HEK293 (cell line): ENCODE results near the gene FAM120A.
"Not testable (repeated sequence)": the region's sequence is repeated elsewhere in the genome, so short reads cannot be mapped to it uniquely, and the experiment has no call there.

ENCODE experiments used
- CTCF ChIA-PET: fragments of 350-600 bp; formaldehyde crosslinking; extraction: SDS; loops from one replicate; lab custom pipeline; 2021; ENCODE audit warnings: antibody characterized with exemption; lab: Yijun Ruan, JAX
- POLR2A ChIA-PET: fragments of 300-600 bp; formaldehyde crosslinking; extraction: SDS; loops from one replicate; lab custom pipeline; 2020; ENCODE audit warnings: antibody characterized with exemption, inconsistent platforms; lab: Yijun Ruan, JAX
- H3K27ac ChIP-seq: fragments of 200-500 bp; sonication (Bioruptor generic); 2 replicates; pipeline ENCODE4 v1.5.1; 2014; ENCODE audit warnings: low read depth, low read length, control low read depth, inconsistent platforms; ENCODE audit errors: extremely low read depth
- H3K36me3 ChIP-seq, 2 experiments: fragments of 200-500 bp in 1 of 2; sonication (Bioruptor generic) in 1 of 2; 1 replicate in 1 of 2; 2 replicates in 1 of 2; pipeline ENCODE4 v1.5.1; 2014 to 2017; ENCODE audit warnings: inconsistent platforms in 2 of 2, low read length in 2 of 2; ENCODE audit not compliant: control insufficient read depth in 2 of 2, insufficient read depth in 1 of 2
- H3K4me1 ChIP-seq: fragments of 200-500 bp; sonication (Bioruptor generic); 2 replicates; pipeline ENCODE4 v1.5.1; 2014; ENCODE audit warnings: mild to moderate bottlenecking, low read length, inconsistent platforms; ENCODE audit not compliant: control insufficient read depth, insufficient read depth
- H3K4me3 ChIP-seq: 2 replicates; pipeline ENCODE4 v1.5.1; 2011; ENCODE audit warnings: low read depth, mild to moderate bottlenecking, control low read depth, low read length, moderate library complexity
- H3K9me3 ChIP-seq: fragments of 200-500 bp; sonication (Bioruptor generic); 2 replicates; pipeline ENCODE4 v1.5.1; 2014; ENCODE audit warnings: low read depth, low read length, inconsistent platforms; ENCODE audit not compliant: control insufficient read depth, insufficient read depth
- FEZF1 ChIP-seq: fragments of 450-650 bp; formaldehyde crosslinking; IDR thresholded peaks from 2 replicates; pipeline ENCODE4 v1.5.1; 2016; ENCODE audit warnings: missing biosample characterization, missing genetic modification characterization
- GLI2 ChIP-seq: fragments of 450-650 bp; formaldehyde crosslinking; IDR thresholded peaks from 2 replicates; pipeline ENCODE4; 2017; ENCODE audit warnings: missing biosample characterization, missing genetic modification characterization, low read depth, borderline replicate concordance
- IKZF3 ChIP-seq: fragments of 450-650 bp; IDR thresholded peaks from 2 replicates; pipeline ENCODE4 v1.5.0; 2018; ENCODE audit warnings: missing biosample characterization, mild to moderate bottlenecking, missing genetic modification characterization, moderate library complexity
- ZBTB1 ChIP-seq: fragments of 450-650 bp; formaldehyde crosslinking; IDR thresholded peaks from 2 replicates; pipeline ENCODE4 v1.5.1; 2016; ENCODE audit warnings: missing biosample characterization, missing genetic modification characterization
- ZBTB6 ChIP-seq: fragments of 450-650 bp; formaldehyde crosslinking; IDR thresholded peaks from 2 replicates; pipeline ENCODE4 v1.5.1; 2017; ENCODE audit warnings: missing biosample characterization, missing genetic modification characterization
- ZFP41 ChIP-seq: fragments of 450-650 bp; formaldehyde crosslinking; IDR thresholded peaks from 2 replicates; pipeline ENCODE4 v1.5.1; 2016; ENCODE audit warnings: missing biosample characterization, missing genetic modification characterization, borderline replicate concordance
- ZNF10 ChIP-seq: fragments of 450-650 bp; formaldehyde crosslinking; IDR thresholded peaks from 2 replicates; pipeline ENCODE4 v1.5.1; 2017; ENCODE audit warnings: missing biosample characterization, missing genetic modification characterization
- ZNF157 ChIP-seq: fragments of 450-650 bp; formaldehyde crosslinking; IDR thresholded peaks from 2 replicates; pipeline ENCODE4 v1.5.1; 2016; ENCODE audit warnings: missing biosample characterization, missing genetic modification characterization
- ZNF214 ChIP-seq: fragments of 450-650 bp; formaldehyde crosslinking; IDR thresholded peaks from 2 replicates; pipeline ENCODE4 v1.5.1; 2017; ENCODE audit warnings: missing biosample characterization, mild to moderate bottlenecking, missing genetic modification characterization, borderline replicate concordance
- ZNF24 ChIP-seq: fragments of 450-650 bp; formaldehyde crosslinking; IDR thresholded peaks from 2 replicates; pipeline ENCODE4 v1.5.1; 2016; ENCODE audit warnings: missing biosample characterization, missing genetic modification characterization
- ZNF248 ChIP-seq: fragments of 450-650 bp; formaldehyde crosslinking; IDR thresholded peaks from 2 replicates; pipeline ENCODE4 v1.5.1; 2017; ENCODE audit warnings: missing biosample characterization, missing genetic modification characterization
- ZNF26 ChIP-seq: fragments of 450-650 bp; formaldehyde crosslinking; IDR thresholded peaks from 2 replicates; pipeline ENCODE4 v1.5.1; 2016; ENCODE audit warnings: missing biosample characterization, missing genetic modification characterization
- ZNF341 ChIP-seq: fragments of 450-650 bp; formaldehyde crosslinking; IDR thresholded peaks from 2 replicates; pipeline ENCODE4; 2016; ENCODE audit warnings: low read depth, missing biosample characterization, missing genetic modification characterization
- ZNF404 ChIP-seq: fragments of 450-650 bp; formaldehyde crosslinking; IDR thresholded peaks from 2 replicates; pipeline ENCODE4 v1.5.1; 2017; ENCODE audit warnings: missing biosample characterization, missing genetic modification characterization
- ZNF426 ChIP-seq: fragments of 450-650 bp; formaldehyde crosslinking; IDR thresholded peaks from 2 replicates; pipeline ENCODE4 v1.5.1; 2017; ENCODE audit warnings: missing biosample characterization, missing genetic modification characterization, mild to moderate bottlenecking, inconsistent platforms, moderate library complexity
- ZNF501 ChIP-seq: fragments of 450-650 bp; formaldehyde crosslinking; IDR thresholded peaks from 2 replicates; pipeline ENCODE4 v1.5.1; 2016; ENCODE audit warnings: missing biosample characterization, missing genetic modification characterization
- ZNF544 ChIP-seq: fragments of 450-650 bp; formaldehyde crosslinking; IDR thresholded peaks from 2 replicates; pipeline ENCODE4 v1.5.0; 2017; ENCODE audit warnings: missing biosample characterization, missing genetic modification characterization
- ZNF571 ChIP-seq: fragments of 450-650 bp; formaldehyde crosslinking; IDR thresholded peaks from 2 replicates; pipeline ENCODE4 v1.5.0; 2017; ENCODE audit warnings: missing biosample characterization, missing genetic modification characterization
- ZNF610 ChIP-seq: fragments of 450-650 bp; formaldehyde crosslinking; IDR thresholded peaks from 2 replicates; pipeline ENCODE4 v1.5.1; 2016; ENCODE audit warnings: missing biosample characterization, missing genetic modification characterization, borderline replicate concordance
- ZNF707 ChIP-seq: fragments of 450-650 bp; formaldehyde crosslinking; IDR thresholded peaks from 2 replicates; pipeline ENCODE4 v1.5.1; 2016; ENCODE audit warnings: missing biosample characterization, missing genetic modification characterization
- ZSCAN4 ChIP-seq: fragments of 450-650 bp; formaldehyde crosslinking; IDR thresholded peaks from 2 replicates; pipeline ENCODE4 v1.5.1; 2017; ENCODE audit warnings: missing biosample characterization, missing genetic modification characterization

The FAM120A gene

DNA sequence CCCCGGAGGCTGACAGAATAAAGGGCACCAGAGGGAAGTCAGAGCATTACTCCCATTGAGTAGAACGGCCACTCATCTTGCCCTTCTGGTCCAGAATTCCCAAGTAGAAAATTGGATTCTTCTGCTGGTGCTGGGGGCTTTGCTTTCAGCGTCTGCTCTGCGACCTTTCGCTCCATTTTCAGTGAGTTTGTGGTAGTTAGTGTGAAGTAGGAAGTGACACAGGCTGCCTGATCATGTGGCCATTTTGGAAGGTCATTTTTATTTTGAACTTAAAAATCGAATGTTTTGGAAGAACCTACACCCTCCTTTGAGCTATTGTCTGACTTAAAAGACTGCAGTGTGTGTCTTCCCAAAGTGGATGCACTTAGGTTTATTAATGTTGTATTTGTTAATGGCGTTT is 58.6 kb downstream of the FAM120A start (continued):
- TF ChIP-seq GLI2 (tag by site-specific recombination) (no peak), ZNF544 (tag by site-specific recombination) (no peak), ZNF26 (tag by site-specific recombination) (no peak), ZNF404 (tag by site-specific recombination) (no peak), ZSCAN4 (tag by site-specific recombination) (no peak)

DNA sequence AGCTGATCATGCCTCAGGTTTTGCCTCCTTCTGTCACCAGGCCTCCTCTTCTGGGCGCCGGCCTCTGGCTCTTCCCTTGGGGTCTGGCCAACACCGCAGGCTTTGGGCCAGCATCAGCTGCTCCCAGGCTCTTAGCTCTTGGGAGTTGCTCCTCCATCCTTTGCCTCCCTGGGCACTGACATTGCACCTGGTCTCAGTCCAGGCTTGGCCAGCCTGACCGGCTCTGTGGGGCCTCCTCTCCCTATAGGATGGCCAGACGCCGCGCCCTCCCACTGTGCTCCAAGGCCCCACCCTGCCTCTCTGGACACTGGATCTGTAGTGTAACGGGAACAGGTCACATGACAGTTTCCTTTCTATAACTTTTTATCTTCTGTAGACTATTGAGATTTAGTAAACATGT is 59.7 kb downstream of the FAM120A start:
- H3K4me1 ChIP-seq, H3K27ac ChIP-seq, H3K9me3 ChIP-seq, H3K36me3 ChIP-seq, POLR2A ChIA-PET, H3K4me3 ChIP-seq: not testable (repeated sequence)
- CTCF ChIA-PET: interaction anchor here (1.2 kb wide), 1 partner anchor 55 kb away, joined by 4 read pairs; no protein-coding TSS in a partner anchor

GRCh38 chr9:93512170-93512812 is 60.8 kb downstream of the FAM120A start:
- H3K4me1 ChIP-seq, H3K27ac ChIP-seq, H3K4me3 ChIP-seq, H3K9me3 ChIP-seq, CTCF ChIA-PET, POLR2A ChIA-PET: not testable (repeated sequence)
- H3K36me3 ChIP-seq: peaks cover 0 to 11% of the 10 kb centered on the region in 2 experiments; a peak in 2 of 3 replicates

GRCh38 chr9:93513606-93514005 is 62.1 kb downstream of the FAM120A start:
- H3K4me1 ChIP-seq: peaks cover 4% of the 10 kb centered on the region; the same call in 1 of the 2 replicates
- TF ChIP-seq IKZF3 (no peak), ZNF707 (tag by site-specific recombination) (no peak), ZNF157 (tag by site-specific recombination) (no peak), ZNF248 (tag by site-specific recombination) (no peak)
- TF ChIP-seq, all 188 proteins: peak for 0
- Histone ChIP-seq H3K9me3 (no peaks in the 10 kb centered on the region), H3K4me3 (no peak overlapping the region), H3K27ac (no peak overlapping the region), H3K36me3 (peaks cover 0 to 24% of the 10 kb centered on the region in 2 experiments; a peak in 2 of 3 replicates)
- CTCF ChIA-PET: no interaction called here
- POLR2A ChIA-PET: no interaction called here

DNA sequence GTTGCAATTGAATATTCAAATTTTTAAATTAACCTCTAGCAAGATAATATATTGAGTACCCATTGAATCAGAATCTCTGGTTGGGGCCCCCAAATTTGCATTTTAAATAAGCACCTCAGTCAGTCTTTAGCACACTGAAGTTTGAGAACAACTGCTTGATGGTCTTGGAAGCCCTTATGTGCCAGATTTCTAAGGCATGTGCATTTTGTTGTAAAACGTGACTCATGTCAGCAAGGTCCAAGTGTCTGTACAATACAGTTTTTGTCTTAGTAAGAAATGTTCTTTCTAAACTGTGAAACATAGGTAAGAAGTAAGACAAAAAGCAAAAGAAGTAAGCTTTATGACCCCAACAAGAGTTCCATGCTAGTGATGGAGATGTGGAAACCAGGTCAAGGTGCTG is 65.8 kb downstream of the FAM120A start:
- Histone ChIP-seq H3K36me3 (peaks cover 0 to 29% of the 10 kb centered on the region in 2 experiments; a peak in 2 of 3 replicates), H3K4me1 (no peaks in the 10 kb centered on the region), H3K27ac (no peak overlapping the region), H3K4me3 (no peak overlapping the region), H3K9me3 (no peaks in the 10 kb centered on the region)
- CTCF ChIA-PET: no interaction called here
- POLR2A ChIA-PET: no interaction called here
- TF ChIP-seq ZBTB6 (tag by site-specific recombination) (no peak), ZNF10 (tag by site-specific recombination) (no peak), ZBTB1 (tag by site-specific recombination) (no peak), ZNF610 (tag by site-specific recombination) (no peak), ZNF501 (tag by site-specific recombination) (no peak), ZNF707 (tag by site-specific recombination) (no peak), IKZF3 (no peak), ZNF214 (tag by site-specific recombination) (no peak), ZNF571 (tag by site-specific recombination) (no peak), ZNF426 (tag by site-specific recombination) (no peak), ZNF24 (no peak), ZNF341 (tag by site-specific recombination) (no peak), ZFP41 (tag by site-specific recombination) (no peak), FEZF1 (tag by site-specific recombination) (no peak)
